ENCODE measurements around the gene THPO.
A peak's percentile ranks its signal among the peaks of the same experiment; 100 is the strongest.

The THPO gene

GRCh38 chr3:184384342-184384741 lies 6.3 kb upstream of the THPO start:
- DNase-seq, result no peak

GRCh38 chr3:184383033-184383740 lies 5.2 kb upstream of the THPO start:
- no peak for DNase-seq

GRCh38 chr3:184382326-184383032 lies 4.5 kb upstream of the THPO start:
- DNase-seq, result no peak

- no peak for DNase-seq
Observed at GRCh38 chr3:184381261-184382224, 3.5 kb upstream of the THPO start.

GRCh38 chr3:184380627-184381260 lies 2.7 kb upstream of the THPO start:
- DNase-seq, result no peak

GRCh38 chr3:184380185-184380626 lies 2.2 kb upstream of the THPO start:
- DNase-seq, result no peak

- no peak for DNase-seq
Observed at GRCh38 chr3:184379358-184380184, 1.6 kb upstream of the THPO start, which contains the start of gene CHRD. TSS of gene CHRD (plus strand) at chr3:184380054. CDS start at chr3:184380319, 265 bp downstream.

- DNase-seq, result no peak
Observed at GRCh38 chr3:184378651-184379357, 797 bp upstream of the THPO start.

GRCh38 chr3:184377374-184377773 lies 633 bp downstream of the THPO start:
- no peak for DNase-seq

GRCh38 chr3:184375747-184376461 lies 2.1 kb downstream of the THPO start:
- no peak for DNase-seq

GRCh38 chr3:184373422-184373821 lies 4.6 kb downstream of the THPO start:
- no peak for DNase-seq

GRCh38 chr3:184372911-184373310 lies 5.1 kb downstream of the THPO start:
- no peak for DNase-seq

GRCh38 chr3:184372296-184372821 lies 5.6 kb downstream of the THPO start:
- no peak for DNase-seq

GRCh38 chr3:184371570-184372018 lies 6.4 kb downstream of the THPO start:
- peak; percentile 51 for DNase-seq

GRCh38 chr3:184368586-184369183 lies 9.3 kb downstream of the THPO start:
- no peak for DNase-seq

GRCh38 chr3:184368116-184368515 lies 9.9 kb downstream of the THPO start:
- no peak for DNase-seq

- no peak for DNase-seq
Observed at GRCh38 chr3:184366619-184367289, 11.3 kb downstream of the THPO start.

GRCh38 chr3:184362668-184363546 lies 15.1 kb downstream of the THPO start:
- peak; percentile 95 for DNase-seq

Measured in GOT3 (cell line).